Measurements from ENCODE around the gene NMU. TPM values are rescaled to one million over a fixed set of nuclear protein-coding genes. Genes with fewer than 3 reads are reported as not detected.

NMU gene
- total RNA-seq, 1 donor from 2014 or later: 8.2 TPM

- DNase-seq (ENCODE audit: low read depth): no peak
- no peak overlapping the region for H3K4me3 ChIP-seq (ENCODE audit: low read depth, low read length)
- TF ChIP-seq, protein P1, sequence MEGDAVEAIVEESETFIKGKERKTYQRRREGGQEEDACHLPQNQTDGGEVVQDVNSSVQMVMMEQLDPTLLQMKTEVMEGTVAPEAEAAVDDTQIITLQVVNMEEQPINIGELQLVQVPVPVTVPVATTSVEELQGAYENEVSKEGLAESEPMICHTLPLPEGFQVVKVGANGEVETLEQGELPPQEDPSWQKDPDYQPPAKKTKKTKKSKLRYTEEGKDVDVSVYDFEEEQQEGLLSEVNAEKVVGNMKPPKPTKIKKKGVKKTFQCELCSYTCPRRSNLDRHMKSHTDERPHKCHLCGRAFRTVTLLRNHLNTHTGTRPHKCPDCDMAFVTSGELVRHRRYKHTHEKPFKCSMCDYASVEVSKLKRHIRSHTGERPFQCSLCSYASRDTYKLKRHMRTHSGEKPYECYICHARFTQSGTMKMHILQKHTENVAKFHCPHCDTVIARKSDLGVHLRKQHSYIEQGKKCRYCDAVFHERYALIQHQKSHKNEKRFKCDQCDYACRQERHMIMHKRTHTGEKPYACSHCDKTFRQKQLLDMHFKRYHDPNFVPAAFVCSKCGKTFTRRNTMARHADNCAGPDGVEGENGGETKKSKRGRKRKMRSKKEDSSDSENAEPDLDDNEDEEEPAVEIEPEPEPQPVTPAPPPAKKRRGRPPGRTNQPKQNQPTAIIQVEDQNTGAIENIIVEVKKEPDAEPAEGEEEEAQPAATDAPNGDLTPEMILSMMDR (conservative IDR thresholded peaks at IDR 0.05; ENCODE audit: low read depth, low read length): no peak
Observed at GRCh38 chr4:55671667-55672066, 35.6 kb upstream of the NMU start.

DNA sequence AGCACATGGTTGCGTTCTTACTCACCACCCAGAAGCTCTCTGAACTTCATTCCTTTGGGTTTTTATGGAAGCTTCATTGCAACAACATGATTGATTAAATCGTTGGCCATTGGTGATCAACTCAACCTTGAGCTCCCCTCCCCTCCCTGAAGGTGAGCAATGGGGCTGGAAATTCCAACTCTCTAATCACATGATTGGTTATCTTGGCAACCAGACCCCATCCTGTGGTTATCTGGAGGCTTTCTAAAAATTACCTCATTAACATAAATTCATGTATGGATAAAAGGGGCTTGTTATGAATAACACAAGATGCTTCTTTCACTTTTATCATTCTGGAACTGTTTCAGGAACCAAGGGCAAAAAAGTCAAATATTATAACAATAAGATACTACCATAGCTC is 34.6 kb upstream of the NMU start:
- TF ChIP-seq, protein P1 (conservative IDR thresholded peaks at IDR 0.05; ENCODE audit: low read depth, low read length): no peak
- no peak overlapping the region for H3K4me3 ChIP-seq (ENCODE audit: low read depth, low read length)
- no peak for DNase-seq (ENCODE audit: low read depth)

DNA sequence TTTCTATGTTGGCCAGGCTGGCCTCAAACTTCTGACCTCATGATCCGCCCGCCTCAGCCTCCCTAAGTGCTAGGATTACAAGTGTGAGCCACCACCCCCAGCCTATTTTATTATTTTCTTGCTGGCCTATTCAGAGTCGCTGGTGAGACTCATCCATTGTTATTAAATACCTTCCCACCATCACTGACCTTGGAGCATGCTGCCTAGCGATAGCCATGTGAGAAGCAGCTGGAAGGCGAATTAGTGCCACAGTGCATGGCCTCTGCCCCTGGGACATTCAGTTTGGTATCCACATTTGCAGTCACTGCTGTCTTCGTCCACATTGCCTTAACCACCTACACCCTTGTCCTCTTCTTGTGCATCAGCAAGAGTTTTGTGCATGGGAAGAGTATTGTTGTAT is 32.4 kb upstream of the NMU start:
- TF ChIP-seq, protein P1 (conservative IDR thresholded peaks at IDR 0.05; ENCODE audit: low read depth, low read length): no peak
- DNase-seq (ENCODE audit: low read depth): no peak
- no peak overlapping the region for H3K4me3 ChIP-seq (ENCODE audit: low read depth, low read length)

- DNase-seq (ENCODE audit: low read depth): no peak
- no peak overlapping the region for H3K4me3 ChIP-seq (ENCODE audit: low read depth, low read length)
- TF ChIP-seq, protein P1 (conservative IDR thresholded peaks at IDR 0.05; ENCODE audit: low read depth, low read length): no peak
Observed at GRCh38 chr4:55666535-55666934, 30.4 kb upstream of the NMU start.

GRCh38 chr4:55663145-55663544 is 27.0 kb upstream of the NMU start:
- DNase-seq (ENCODE audit: low read depth): no peak
- H3K4me3 ChIP-seq (ENCODE audit: low read depth, low read length): no peak overlapping the region
- TF ChIP-seq, protein P1 (conservative IDR thresholded peaks at IDR 0.05; ENCODE audit: low read depth, low read length): no peak

DNA sequence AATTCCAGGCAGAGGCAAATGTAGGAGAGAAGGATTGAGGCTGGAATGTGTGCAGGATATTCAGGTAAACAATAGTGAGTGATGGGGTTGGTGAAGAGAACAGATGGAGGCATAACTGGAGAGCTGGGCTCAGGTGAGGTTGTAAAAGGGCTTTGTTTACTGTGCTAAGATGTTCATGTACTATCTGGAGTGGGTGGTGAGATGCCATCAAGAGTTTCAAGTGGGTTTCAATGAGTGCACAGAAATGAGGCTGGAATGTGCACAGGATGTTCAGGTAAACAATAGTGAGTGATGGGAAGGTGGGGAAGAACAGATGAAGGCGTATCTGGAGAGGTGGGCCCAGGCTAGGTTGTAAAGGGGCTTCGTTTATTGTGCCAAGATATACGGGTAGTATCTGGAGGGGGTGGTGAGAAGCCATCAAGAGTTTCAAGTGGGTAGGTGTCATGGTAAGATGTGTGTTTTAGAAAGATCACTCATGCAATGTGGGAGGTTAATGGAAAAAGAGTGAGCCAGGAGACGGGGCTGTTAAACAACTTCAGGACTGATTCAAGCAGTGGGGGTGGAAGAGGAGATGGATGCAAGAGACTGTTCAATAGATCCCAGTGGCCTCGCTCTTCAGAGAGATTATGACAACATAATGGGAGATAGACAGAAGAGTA is 25.4 kb upstream of the NMU start:
- H3K4me3 ChIP-seq (ENCODE audit: low read depth, low read length): no peak overlapping the region
- TF ChIP-seq, protein P1 (conservative IDR thresholded peaks at IDR 0.05; ENCODE audit: low read depth, low read length): no peak
- DNase-seq (ENCODE audit: low read depth): no peak

DNA sequence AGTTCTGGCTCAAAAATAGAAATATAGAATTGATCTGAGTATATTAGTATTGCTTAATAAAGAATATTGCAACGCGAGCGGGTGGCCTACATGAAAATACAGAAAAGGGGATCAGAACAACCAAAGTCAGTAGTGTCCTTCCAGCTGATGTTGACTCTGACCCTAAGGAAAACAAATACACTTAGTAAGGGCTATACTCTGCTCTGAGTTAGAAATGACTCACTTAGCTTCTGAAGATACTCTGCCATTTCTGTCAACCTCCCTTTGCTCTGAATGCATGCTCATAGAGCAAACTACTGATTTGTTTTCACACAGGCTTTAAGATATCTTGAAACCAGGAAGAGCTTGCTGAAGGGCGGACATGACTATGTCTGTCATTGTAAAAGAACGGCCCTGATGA is 22.6 kb upstream of the NMU start:
- no peak for DNase-seq (ENCODE audit: low read depth)
- no peak overlapping the region for H3K4me3 ChIP-seq (ENCODE audit: low read depth, low read length)
- TF ChIP-seq, protein P1 (conservative IDR thresholded peaks at IDR 0.05; ENCODE audit: low read depth, low read length): no peak

Data from epithelial cell of proximal tubule (primary cell).